Endothelial cell of umbilical vein (primary cell): ENCODE measurements around the gene COX7C.

ENCODE experiments used
- EZH2 ChIP-seq: IDR thresholded peaks from 2 replicates; pipeline ENCODE4 v1.6.1; 2012; ENCODE audit warnings: borderline replicate concordance, low read depth, mild to moderate bottlenecking, moderate library complexity, low read length, inconsistent platforms; ENCODE audit not compliant: severe bottlenecking
- TF ChIP-seq, protein P1 (sequence below), 2 donors: IDR thresholded peaks; 1 replicate in 1 of 2; 2 replicates in 1 of 2; pipeline ENCODE4 v1.5.1; 2011; ENCODE audit warnings: low read length in 2 of 2, mild to moderate bottlenecking in 2 of 2, moderate library complexity in 2 of 2, control low read depth in 1 of 2, inconsistent platforms in 1 of 2, low read depth in 1 of 2; ENCODE audit not compliant: insufficient read depth in 1 of 2; ENCODE audit errors: extremely low read depth in 1 of 2

GRCh38 chr5:86572825-86573517 lies 44.8 kb upstream of the COX7C start:
- TF ChIP-seq, protein P1, sequence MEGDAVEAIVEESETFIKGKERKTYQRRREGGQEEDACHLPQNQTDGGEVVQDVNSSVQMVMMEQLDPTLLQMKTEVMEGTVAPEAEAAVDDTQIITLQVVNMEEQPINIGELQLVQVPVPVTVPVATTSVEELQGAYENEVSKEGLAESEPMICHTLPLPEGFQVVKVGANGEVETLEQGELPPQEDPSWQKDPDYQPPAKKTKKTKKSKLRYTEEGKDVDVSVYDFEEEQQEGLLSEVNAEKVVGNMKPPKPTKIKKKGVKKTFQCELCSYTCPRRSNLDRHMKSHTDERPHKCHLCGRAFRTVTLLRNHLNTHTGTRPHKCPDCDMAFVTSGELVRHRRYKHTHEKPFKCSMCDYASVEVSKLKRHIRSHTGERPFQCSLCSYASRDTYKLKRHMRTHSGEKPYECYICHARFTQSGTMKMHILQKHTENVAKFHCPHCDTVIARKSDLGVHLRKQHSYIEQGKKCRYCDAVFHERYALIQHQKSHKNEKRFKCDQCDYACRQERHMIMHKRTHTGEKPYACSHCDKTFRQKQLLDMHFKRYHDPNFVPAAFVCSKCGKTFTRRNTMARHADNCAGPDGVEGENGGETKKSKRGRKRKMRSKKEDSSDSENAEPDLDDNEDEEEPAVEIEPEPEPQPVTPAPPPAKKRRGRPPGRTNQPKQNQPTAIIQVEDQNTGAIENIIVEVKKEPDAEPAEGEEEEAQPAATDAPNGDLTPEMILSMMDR (IDR thresholded peaks at IDR 0.05; ENCODE audit: extremely low read depth in 1 of 2, insufficient read depth in 1 of 2, low read depth in 1 of 2, low read length in 2 of 2), result no peak
- no peak for TF ChIP-seq EZH2
